ENCODE measurements around the gene RNU1-2.
"Not testable (repeated sequence)": the region's sequence is repeated elsewhere in the genome, so short reads cannot be mapped to it uniquely, and the experiment has no call there.

RNU1-2 gene

GRCh38 chr1:16911851-16912721, 16.3 kb downstream of the RNU1-2 start:
- DNase-seq: not testable (repeated sequence)

- not testable (repeated sequence) for DNase-seq
Observed at GRCh38 chr1:16912742-16913141, 17.0 kb downstream of the RNU1-2 start.

GRCh38 chr1:16913181-16913832, 17.5 kb downstream of the RNU1-2 start:
- no peak for DNase-seq

GRCh38 chr1:16913833-16914662, 18.3 kb downstream of the RNU1-2 start:
- peak; percentile 96 for DNase-seq

- not testable (repeated sequence) for DNase-seq
Observed at GRCh38 chr1:16914928-16915626, 19.3 kb downstream of the RNU1-2 start.

GRCh38 chr1:16915627-16915973, 19.8 kb downstream of the RNU1-2 start:
- no peak for DNase-seq

GRCh38 chr1:16916036-16916880, 20.5 kb downstream of the RNU1-2 start:
- not testable (repeated sequence) for DNase-seq

GRCh38 chr1:16918371-16918770, 22.6 kb downstream of the RNU1-2 start:
- DNase-seq: no peak

GRCh38 chr1:16918936-16919665, 23.3 kb downstream of the RNU1-2 start:
- DNase-seq: not testable (repeated sequence)

- no peak for DNase-seq
Observed at GRCh38 chr1:16920951-16921350, 25.2 kb downstream of the RNU1-2 start.

- DNase-seq: no peak
Observed at GRCh38 chr1:16921391-16922185, 25.8 kb downstream of the RNU1-2 start, which contains the start of gene CROCC. Gene CROCC, plus strand, starts transcription at chr1:16921931. Its CDS starts 88 bp downstream, at chr1:16922019.

GRCh38 chr1:16922466-16922865, 26.7 kb downstream of the RNU1-2 start:
- DNase-seq: no peak

- DNase-seq: no peak
Observed at GRCh38 chr1:16922885-16923431, 27.2 kb downstream of the RNU1-2 start.

GRCh38 chr1:16924216-16924918, 28.6 kb downstream of the RNU1-2 start:
- no peak for DNase-seq

GRCh38 chr1:16924919-16925477, 29.2 kb downstream of the RNU1-2 start:
- DNase-seq: no peak

GRCh38 chr1:16925635-16926490, 30.1 kb downstream of the RNU1-2 start:
- no peak for DNase-seq

- no peak for DNase-seq
Observed at GRCh38 chr1:16926491-16927073, 30.8 kb downstream of the RNU1-2 start.
